CD4-positive, alpha-beta T cell (primary cell): ENCODE data around the gene CCS. TPM values are rescaled to one million over a fixed set of nuclear protein-coding genes. Genes with fewer than 3 reads are reported as not detected.

ENCODE experiments used
- ATAC-seq: fragments of 200-7000 bp; cut with Tn5 transposase; one replicate; pipeline ENCODE4 v1.10.0; 2022; ENCODE audit warnings: mild to moderate bottlenecking; ENCODE audit not compliant: poor library complexity
- CTCF ChIA-PET: fragments of 350-600 bp; sonication (Branson Sonifier 250); formaldehyde crosslinking; loops from one replicate; lab custom pipeline; 2021; ENCODE audit warnings: antibody characterized with exemption, inconsistent platforms; lab: Charles Lee
- POLR2A ChIA-PET: fragments of 350-600 bp; sonication (Branson Sonifier 250); formaldehyde crosslinking; loops from one replicate; lab custom pipeline; 2021; ENCODE audit warnings: antibody characterized with exemption, inconsistent platforms; lab: Charles Lee
- DNase-seq, 14 experiments: peaks; one replicate each; pipeline ENCODE4 v3.0.0-alpha.2; 2013 to 2020; ENCODE audit warnings: mixed read lengths in 2 of 14
- H3K27ac ChIP-seq, 2 donors: one replicate each; pipeline versions ENCODE4 v1.5.1 to v1.7.0; 2013; ENCODE audit warnings: low read length in 2 of 2, low read depth in 1 of 2, mild to moderate bottlenecking in 1 of 2
- H3K27me3 ChIP-seq, 2 experiments: 1 replicate in 1 of 2; 2 replicates in 1 of 2; pipeline versions ENCODE4 v1.6.1 to v1.7.0; 2013; ENCODE audit warnings: low read length in 2 of 2, control low read depth in 1 of 2, mild to moderate bottlenecking in 1 of 2, moderate library complexity in 1 of 2; ENCODE audit not compliant: insufficient read depth in 2 of 2, control insufficient read depth in 1 of 2
- H3K36me3 ChIP-seq: one replicate; pipeline ENCODE4 v1.6.1; 2013; ENCODE audit warnings: low read length, control low read depth; ENCODE audit not compliant: insufficient read depth
- H3K4me1 ChIP-seq: one replicate; pipeline ENCODE4 v1.6.1; 2013; ENCODE audit warnings: low read length, control low read depth; ENCODE audit not compliant: insufficient read depth
- H3K4me3 ChIP-seq: one replicate; pipeline ENCODE4 v1.5.1; 2013; ENCODE audit warnings: mild to moderate bottlenecking, low read length, moderate library complexity
- H3K9me3 ChIP-seq, 2 experiments: 1 replicate in 1 of 2; 2 replicates in 1 of 2; pipeline versions ENCODE4 v1.6.1 to v1.7.0; 2013; ENCODE audit warnings: low read length in 2 of 2, mild to moderate bottlenecking in 2 of 2, control low read depth in 1 of 2, moderate library complexity in 1 of 2; ENCODE audit not compliant: control insufficient read depth in 1 of 2, insufficient read depth in 1 of 2
- H3K27ac Mint-ChIP-seq: one replicate; pipeline ENCODE4 v1.8.0; 2020; ENCODE audit warnings: mixed read lengths
- H3K27me3 Mint-ChIP-seq: one replicate; pipeline ENCODE4 v1.8.0; 2021; ENCODE audit warnings: mixed read lengths
- H3K36me3 Mint-ChIP-seq: one replicate; pipeline ENCODE4 v1.8.0; 2021; ENCODE audit warnings: low read depth, mixed read lengths
- H3K4me1 Mint-ChIP-seq: one replicate; pipeline ENCODE4 v1.8.0; 2021; ENCODE audit warnings: low read depth, mixed read lengths
- H3K4me3 Mint-ChIP-seq: one replicate; pipeline ENCODE4 v1.8.0; 2020; ENCODE audit warnings: mild to moderate bottlenecking, mixed read lengths
- H3K9me3 Mint-ChIP-seq: one replicate; pipeline ENCODE4 v1.8.0; 2020; ENCODE audit warnings: mixed read lengths
- intact Hi-C, 2 experiments: fragments of 100-400 bp; cut with DNase I in 1 of 2; cut with micrococcal nuclease in 1 of 2; formaldehyde crosslinking; loops; one replicate each; pipeline versions ENCODE4 v1.15.1 to v1.9.0; 2023 to 2025; cut with DNase I, micrococcal nuclease
- total RNA-seq, 174 experiments: library from RNA in 2 of 174; stranded (reverse) in 2 of 174; gene quantifications; one replicate each; pipeline ENCODE4 v1.2.3 and lab custom pipeline; 2021 to 2026
- TF ChIP-seq, protein P1 (sequence below): fragments of 200-600 bp; IDR thresholded peaks from one replicate; pipeline ENCODE4 v1.8.0; 2022; ENCODE audit warnings: antibody characterized with exemption, mild to moderate bottlenecking

Gene CCS
- total RNA-seq, 2 experiments from 2014 or later = 25.4 to 26.3 TPM

DNA sequence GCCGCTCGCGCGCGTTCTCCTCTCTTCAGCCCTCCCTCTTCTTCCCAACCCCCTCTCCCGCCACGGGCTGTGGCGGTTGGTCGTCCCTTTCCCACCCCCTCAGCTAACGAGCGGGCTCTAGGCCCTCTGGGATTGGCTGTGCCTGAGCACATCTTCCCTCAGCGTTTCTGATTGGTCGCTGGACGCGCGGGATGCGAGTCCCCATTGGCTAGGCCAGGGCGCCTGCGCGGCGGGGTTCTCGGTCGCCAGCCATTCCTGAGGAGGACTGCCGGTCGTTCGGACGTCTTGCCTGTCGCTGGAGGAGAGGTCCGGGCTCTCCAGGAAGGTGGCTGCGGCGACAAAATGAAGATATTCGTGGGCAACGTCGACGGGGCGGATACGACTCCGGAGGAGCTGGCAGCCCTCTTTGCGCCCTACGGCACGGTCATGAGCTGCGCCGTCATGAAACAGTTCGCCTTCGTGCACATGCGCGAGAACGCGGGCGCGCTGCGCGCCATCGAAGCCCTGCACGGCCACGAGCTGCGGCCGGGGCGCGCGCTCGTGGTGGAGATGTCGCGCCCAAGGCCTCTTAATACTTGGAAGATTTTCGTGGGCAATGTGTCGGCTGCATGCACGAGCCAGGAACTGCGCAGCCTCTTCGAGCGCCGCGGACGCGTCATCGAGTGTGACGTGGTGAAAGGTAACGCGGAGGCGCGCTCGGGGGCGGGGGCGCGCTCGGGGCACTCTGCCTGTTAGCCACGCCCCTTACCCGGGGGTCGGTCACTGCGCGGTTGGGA, 23.6 kb downstream of the CCS start, which contains the start of gene RBM14:
TSS of gene RBM14 (plus strand) at position 252 of the 776 bp plus-strand sequence. CDS start at position 343, 91 bp downstream.
- Histone ChIP-seq H3K27me3 (no peaks in the 10 kb centered on the region), H3K9me3 (no peaks in the 10 kb centered on the region), H3K4me3 (peak within 1 kb of the TSS; percentile 99), H3K36me3 (peaks cover 27% of the 10 kb centered on the region), H3K27ac (peak within 1 kb of the TSS; percentile 96 to 98), H3K4me1 (peaks cover 50% of the 10 kb centered on the region)
- POLR2A ChIA-PET = interaction anchor here (0.5 to 16.0 kb wide), 39 partner anchors 8 to 1646 kb away, joined by 3 to 511 read pairs (median 4); partner anchors contain the start of genes ACTN3, CCDC87, CCS and CTSF
- CTCF ChIA-PET = interaction anchor here (1.2 to 5.9 kb wide), 4 partner anchors 22 to 178 kb away, joined by 4 to 47 read pairs (median 22); partner anchors contain the start of genes CCDC87, CCS, MRPL11 and RBM4
- Mint-ChIP-seq H3K4me1 (peaks cover 53% of the 10 kb centered on the region), H3K4me3 (peak within 1 kb of the TSS; percentile 99), H3K36me3 (peaks cover 45% of the 10 kb centered on the region), H3K27me3 (no peaks in the 10 kb centered on the region), H3K27ac (peak within 1 kb of the TSS; percentile 94), H3K9me3 (no peaks in the 10 kb centered on the region)
- ATAC-seq (peak; percentile 81), DNase-seq (peak; percentile 95 to 100 (median 97))
- TF ChIP-seq, protein P1, sequence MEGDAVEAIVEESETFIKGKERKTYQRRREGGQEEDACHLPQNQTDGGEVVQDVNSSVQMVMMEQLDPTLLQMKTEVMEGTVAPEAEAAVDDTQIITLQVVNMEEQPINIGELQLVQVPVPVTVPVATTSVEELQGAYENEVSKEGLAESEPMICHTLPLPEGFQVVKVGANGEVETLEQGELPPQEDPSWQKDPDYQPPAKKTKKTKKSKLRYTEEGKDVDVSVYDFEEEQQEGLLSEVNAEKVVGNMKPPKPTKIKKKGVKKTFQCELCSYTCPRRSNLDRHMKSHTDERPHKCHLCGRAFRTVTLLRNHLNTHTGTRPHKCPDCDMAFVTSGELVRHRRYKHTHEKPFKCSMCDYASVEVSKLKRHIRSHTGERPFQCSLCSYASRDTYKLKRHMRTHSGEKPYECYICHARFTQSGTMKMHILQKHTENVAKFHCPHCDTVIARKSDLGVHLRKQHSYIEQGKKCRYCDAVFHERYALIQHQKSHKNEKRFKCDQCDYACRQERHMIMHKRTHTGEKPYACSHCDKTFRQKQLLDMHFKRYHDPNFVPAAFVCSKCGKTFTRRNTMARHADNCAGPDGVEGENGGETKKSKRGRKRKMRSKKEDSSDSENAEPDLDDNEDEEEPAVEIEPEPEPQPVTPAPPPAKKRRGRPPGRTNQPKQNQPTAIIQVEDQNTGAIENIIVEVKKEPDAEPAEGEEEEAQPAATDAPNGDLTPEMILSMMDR = no peak
- intact Hi-C loops = loop anchor here (1.0 to 5.0 kb wide), 5 partner anchors 22 to 149 kb away; partner anchors contain the start of genes CCDC87 (in 2 of the 2), CCS (in 2 of the 2), PELI3 (in 1 of the 2) and RBM4 (in 1 of the 2)

DNA sequence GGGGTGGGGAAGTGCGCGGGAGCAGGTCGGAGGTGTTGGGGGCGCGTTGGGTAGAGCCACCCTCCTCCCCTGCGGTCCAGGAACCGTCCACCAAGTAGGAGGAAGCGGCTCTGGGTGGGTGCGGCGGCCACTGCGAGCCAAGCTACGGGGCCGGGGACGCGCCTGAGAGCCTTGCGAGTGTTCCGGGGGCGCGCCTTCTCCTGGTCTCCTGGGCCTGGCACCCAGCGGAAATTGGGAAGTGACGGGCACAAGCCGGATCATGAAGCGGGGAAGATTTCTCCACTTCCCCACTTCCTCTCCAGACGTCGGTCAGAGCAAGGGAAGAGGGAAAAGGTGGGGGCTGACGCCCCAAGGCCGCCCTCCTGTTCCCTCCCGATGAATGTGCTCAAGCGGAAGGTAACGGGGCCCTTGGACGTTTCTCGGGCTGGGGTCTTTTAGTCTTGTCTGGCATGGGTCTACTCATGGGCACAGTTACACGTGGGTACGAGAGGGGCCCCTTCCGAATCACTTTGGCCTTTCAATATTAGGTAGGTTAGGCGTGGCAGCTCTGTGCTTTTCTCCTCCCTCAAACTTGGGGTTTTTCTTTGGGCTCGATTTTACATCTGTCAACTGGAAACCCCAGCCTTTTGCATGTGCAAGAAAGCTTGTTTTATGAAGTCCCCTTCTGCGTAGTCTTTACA, 24.3 kb downstream of the CCS start:
- H3K4me1 Mint-ChIP-seq = peaks cover 58% of the 10 kb centered on the region
- peaks cover 53% of the 10 kb centered on the region for H3K36me3 Mint-ChIP-seq
- Histone ChIP-seq H3K4me1 (peaks cover 57% of the 10 kb centered on the region), H3K27ac (peak overlapping the region; percentile 96 to 98), H3K9me3 (no peaks in the 10 kb centered on the region), H3K4me3 (peak overlapping the region; percentile 99), H3K36me3 (peaks cover 32% of the 10 kb centered on the region), H3K27me3 (no peaks in the 10 kb centered on the region)
- ChIA-PET CTCF (interaction anchor here (0.6 to 5.9 kb wide), 5 partner anchors 21 to 178 kb away, joined by 3 to 47 read pairs (median 19); partner anchors contain the start of genes CCDC87, CCS, MRPL11 and RBM4), POLR2A (interaction anchor here (0.5 to 16.0 kb wide), 34 partner anchors 7 to 666 kb away, joined by 3 to 511 read pairs (median 5); partner anchors contain the start of genes ACTN3, CCDC87, CCS and CTSF)
- H3K4me3 Mint-ChIP-seq = peak overlapping the region; percentile 99
- H3K27me3 Mint-ChIP-seq = no peaks in the 10 kb centered on the region
- ATAC-seq (no peak), DNase-seq (peak in 2 of 14 experiments; percentile 76)
- intact Hi-C loops = loop anchor here in 1 of 2 experiments (1.0 to 5.0 kb wide), 2 partner anchors 24 to 150 kb away; partner anchors contain the start of genes CCDC87, CCS and PELI3
- H3K9me3 Mint-ChIP-seq = no peaks in the 10 kb centered on the region
- peak overlapping the region; percentile 94 for H3K27ac Mint-ChIP-seq
- TF ChIP-seq, protein P1 = no peak
